Muscle layer of colon (tissue), 2 donors: ENCODE data around the gene GNGT2.

Experiments
- H3K27ac ChIP-seq: one replicate; pipeline ENCODE4 v1.7.0; 2013; ENCODE audit warnings: low read depth, mild to moderate bottlenecking, low read length, moderate library complexity
- H3K27me3 ChIP-seq, 2 donors: one replicate each; pipeline ENCODE4 v1.7.0; 2013; ENCODE audit warnings: low read length in 2 of 2, mild to moderate bottlenecking in 2 of 2; ENCODE audit not compliant: insufficient read depth in 2 of 2, control insufficient read depth in 1 of 2
- H3K36me3 ChIP-seq: one replicate; pipeline ENCODE4 v1.7.0; 2013; ENCODE audit warnings: mild to moderate bottlenecking, low read length; ENCODE audit not compliant: insufficient read depth
- H3K4me1 ChIP-seq: one replicate; pipeline ENCODE4 v1.7.0; 2013; ENCODE audit warnings: mild to moderate bottlenecking, low read length; ENCODE audit not compliant: insufficient read depth
- H3K4me3 ChIP-seq, 2 donors: one replicate each; pipeline ENCODE4 v1.7.0; 2013; ENCODE audit warnings: low read length in 2 of 2, low read depth in 1 of 2, mild to moderate bottlenecking in 1 of 2, moderate library complexity in 1 of 2
- H3K9ac ChIP-seq: one replicate; pipeline ENCODE4 v1.7.0; 2013; ENCODE audit warnings: low read length
- H3K9me3 ChIP-seq: one replicate; pipeline ENCODE4 v1.7.0; 2013; ENCODE audit warnings: mild to moderate bottlenecking, low read length
- donor health status: abdominal sarcoma.
- donor health status: Adenocarcinoma of cecum.

Gene GNGT2

GRCh38 chr17:49156256-49156655 is 54.1 kb downstream of the GNGT2 start:
- H3K27ac ChIP-seq: no peak overlapping the region
- H3K27me3 ChIP-seq: peaks cover 5 to 6% of the 10 kb centered on the region in 2 donors
- no peaks in the 10 kb centered on the region for H3K9me3 ChIP-seq
- no peaks in the 10 kb centered on the region for H3K4me1 ChIP-seq
- H3K36me3 ChIP-seq: no peaks in the 10 kb centered on the region
- H3K9ac ChIP-seq: no peak overlapping the region
- H3K4me3 ChIP-seq: no peak overlapping the region
